B cell (primary cell): ENCODE measurements around the gene GPR135.

Experiments used
- EZH2 ChIP-seq: IDR thresholded peaks from 2 replicates; pipeline ENCODE4 v1.6.1; 2012; ENCODE audit warnings: borderline replicate concordance, low read depth, mild to moderate bottlenecking, moderate library complexity, low read length; ENCODE audit not compliant: insufficient read depth, poor library complexity, severe bottlenecking
- TF ChIP-seq, protein P1 (sequence below): fragments of 200-600 bp; IDR thresholded peaks from one replicate; pipeline ENCODE4 v1.8.0; 2022; ENCODE audit warnings: antibody characterized with exemption, mild to moderate bottlenecking

DNA sequence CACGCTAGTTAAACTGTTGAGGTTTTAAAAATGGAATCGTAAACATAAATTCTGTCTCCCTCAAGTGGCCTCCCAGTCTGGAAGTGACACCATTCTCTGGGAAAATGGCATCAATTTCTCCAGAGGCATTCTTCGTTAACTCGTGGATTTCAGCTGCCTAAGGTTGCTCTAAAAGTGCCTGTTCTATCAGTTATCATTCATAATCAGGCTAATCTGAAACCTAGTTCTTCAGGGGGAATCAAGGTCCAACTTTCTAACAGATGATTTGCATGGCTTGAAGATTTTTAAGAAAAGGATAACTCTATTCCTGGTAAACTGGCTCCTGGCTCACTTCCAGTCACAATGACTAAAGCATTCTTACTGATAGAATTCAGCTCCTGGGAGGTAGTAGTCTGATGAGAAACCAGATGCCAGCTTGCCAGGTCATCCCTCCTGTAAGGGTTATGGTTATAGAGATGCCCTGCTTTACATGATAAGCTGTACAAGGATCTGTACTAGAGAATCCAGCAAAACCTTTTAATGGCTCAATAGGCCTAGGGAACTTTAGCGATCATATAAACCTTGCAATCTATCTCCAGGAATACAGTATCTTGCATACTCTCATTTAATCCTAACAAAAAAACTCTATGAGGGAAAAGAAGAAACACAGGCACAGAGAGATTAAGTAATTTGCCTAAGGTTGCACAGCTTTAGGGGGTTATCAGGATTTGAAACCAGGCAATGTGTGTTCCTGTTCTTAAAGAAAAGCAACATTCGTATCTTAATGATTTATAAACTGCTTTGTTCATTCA lies 17.6 kb upstream of the GPR135 start:
- TF ChIP-seq, protein P1, sequence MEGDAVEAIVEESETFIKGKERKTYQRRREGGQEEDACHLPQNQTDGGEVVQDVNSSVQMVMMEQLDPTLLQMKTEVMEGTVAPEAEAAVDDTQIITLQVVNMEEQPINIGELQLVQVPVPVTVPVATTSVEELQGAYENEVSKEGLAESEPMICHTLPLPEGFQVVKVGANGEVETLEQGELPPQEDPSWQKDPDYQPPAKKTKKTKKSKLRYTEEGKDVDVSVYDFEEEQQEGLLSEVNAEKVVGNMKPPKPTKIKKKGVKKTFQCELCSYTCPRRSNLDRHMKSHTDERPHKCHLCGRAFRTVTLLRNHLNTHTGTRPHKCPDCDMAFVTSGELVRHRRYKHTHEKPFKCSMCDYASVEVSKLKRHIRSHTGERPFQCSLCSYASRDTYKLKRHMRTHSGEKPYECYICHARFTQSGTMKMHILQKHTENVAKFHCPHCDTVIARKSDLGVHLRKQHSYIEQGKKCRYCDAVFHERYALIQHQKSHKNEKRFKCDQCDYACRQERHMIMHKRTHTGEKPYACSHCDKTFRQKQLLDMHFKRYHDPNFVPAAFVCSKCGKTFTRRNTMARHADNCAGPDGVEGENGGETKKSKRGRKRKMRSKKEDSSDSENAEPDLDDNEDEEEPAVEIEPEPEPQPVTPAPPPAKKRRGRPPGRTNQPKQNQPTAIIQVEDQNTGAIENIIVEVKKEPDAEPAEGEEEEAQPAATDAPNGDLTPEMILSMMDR = no peak
- TF ChIP-seq EZH2 = no peak
